Vagina (tissue), 2 donors: ENCODE results near the gene TMEM219.

Source experiments
- POLR2A ChIP-seq, 2 donors: fragments of 450-650 bp; IDR thresholded peaks; one replicate each; pipeline ENCODE4 v1.6.1; 2017; ENCODE audit warnings: antibody characterized with exemption in 2 of 2, mild to moderate bottlenecking in 2 of 2, moderate library complexity in 2 of 2
- POLR2AphosphoS5 ChIP-seq, 2 donors: sonication (generic); formaldehyde crosslinking; IDR thresholded peaks; one replicate each; pipeline ENCODE4 v1.9.0; 2017; ENCODE audit warnings: antibody characterized with exemption in 2 of 2, mild to moderate bottlenecking in 2 of 2, low read depth in 1 of 2; ENCODE audit not compliant: insufficient read depth in 1 of 2
- TF ChIP-seq, protein P1 (sequence below), 3 experiments: fragments of 450-650 bp in 2 of 3; fragments of 200-600 bp in 1 of 3; sonication (generic) in 1 of 3; IDR thresholded peaks; one replicate each; pipeline ENCODE4 v1.5.1; 2017 to 2019; ENCODE audit warnings: antibody characterized with exemption in 3 of 3, mild to moderate bottlenecking in 2 of 3, moderate library complexity in 2 of 3

DNA sequence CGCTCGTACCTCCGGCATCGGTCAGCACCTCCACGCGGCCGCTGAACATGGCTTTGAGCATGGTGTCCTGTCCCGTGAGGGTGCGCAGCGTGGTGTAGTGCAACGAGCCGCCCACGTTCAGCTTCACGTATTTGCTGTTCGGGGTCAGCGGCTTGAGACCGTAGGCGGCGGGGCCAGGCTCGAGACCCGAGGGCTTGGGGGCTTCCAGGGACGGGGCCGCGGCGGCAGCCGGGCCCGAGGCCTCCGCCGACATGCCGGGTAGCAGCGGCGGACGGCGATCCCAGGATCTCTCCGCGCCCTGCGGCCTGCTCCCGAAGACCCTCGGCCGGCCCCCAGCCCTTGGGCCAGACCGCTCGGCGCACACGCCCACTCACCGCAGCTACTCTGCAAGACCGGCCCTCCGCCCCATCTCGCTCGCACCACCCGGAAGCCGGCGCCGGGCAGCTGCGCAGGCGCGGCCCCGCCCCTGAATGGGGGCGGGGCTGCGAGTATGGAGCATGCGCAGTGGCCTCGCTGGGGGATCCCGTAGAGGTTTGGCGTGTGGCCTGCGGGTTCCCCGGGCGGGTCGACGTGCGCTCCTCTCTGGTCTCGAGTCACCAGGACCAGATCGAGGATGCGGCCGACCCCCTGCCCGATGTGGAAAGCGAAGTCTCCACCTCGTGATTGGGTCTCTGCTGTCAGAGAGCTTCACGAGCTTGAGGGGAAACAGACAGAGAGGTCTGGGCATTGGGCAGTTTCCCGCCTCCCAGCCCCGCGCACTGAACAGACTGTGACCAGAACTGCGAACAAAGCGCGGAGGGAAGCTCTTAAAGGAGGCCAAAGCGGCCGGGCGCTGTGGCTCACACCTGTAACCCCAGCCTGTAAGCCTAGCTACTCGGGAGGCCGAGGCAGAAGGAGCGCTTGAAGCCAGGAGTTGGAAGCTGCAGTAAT is 35.8 kb upstream of the TMEM219 start, which contains the start of gene KCTD13:
- TF ChIP-seq, protein P1, sequence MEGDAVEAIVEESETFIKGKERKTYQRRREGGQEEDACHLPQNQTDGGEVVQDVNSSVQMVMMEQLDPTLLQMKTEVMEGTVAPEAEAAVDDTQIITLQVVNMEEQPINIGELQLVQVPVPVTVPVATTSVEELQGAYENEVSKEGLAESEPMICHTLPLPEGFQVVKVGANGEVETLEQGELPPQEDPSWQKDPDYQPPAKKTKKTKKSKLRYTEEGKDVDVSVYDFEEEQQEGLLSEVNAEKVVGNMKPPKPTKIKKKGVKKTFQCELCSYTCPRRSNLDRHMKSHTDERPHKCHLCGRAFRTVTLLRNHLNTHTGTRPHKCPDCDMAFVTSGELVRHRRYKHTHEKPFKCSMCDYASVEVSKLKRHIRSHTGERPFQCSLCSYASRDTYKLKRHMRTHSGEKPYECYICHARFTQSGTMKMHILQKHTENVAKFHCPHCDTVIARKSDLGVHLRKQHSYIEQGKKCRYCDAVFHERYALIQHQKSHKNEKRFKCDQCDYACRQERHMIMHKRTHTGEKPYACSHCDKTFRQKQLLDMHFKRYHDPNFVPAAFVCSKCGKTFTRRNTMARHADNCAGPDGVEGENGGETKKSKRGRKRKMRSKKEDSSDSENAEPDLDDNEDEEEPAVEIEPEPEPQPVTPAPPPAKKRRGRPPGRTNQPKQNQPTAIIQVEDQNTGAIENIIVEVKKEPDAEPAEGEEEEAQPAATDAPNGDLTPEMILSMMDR (IDR thresholded peaks at IDR 0.05), result no peak
- TF ChIP-seq POLR2AphosphoS5 (IDR thresholded peaks at IDR 0.05; ENCODE audit: insufficient read depth in 1 of 2, low read depth in 1 of 2) (peak; percentile 91 to 98), POLR2A (IDR thresholded peaks at IDR 0.05) (peak in 1 of 2 donors; percentile 92)
